ENCODE data around the gene PLEKHG4. TPM values are rescaled to one million over a fixed set of nuclear protein-coding genes. Genes with fewer than 3 reads are reported as not detected.

The PLEKHG4 gene
- total RNA-seq, 1 experiment from 2014 or later = 14.0 TPM

DNA sequence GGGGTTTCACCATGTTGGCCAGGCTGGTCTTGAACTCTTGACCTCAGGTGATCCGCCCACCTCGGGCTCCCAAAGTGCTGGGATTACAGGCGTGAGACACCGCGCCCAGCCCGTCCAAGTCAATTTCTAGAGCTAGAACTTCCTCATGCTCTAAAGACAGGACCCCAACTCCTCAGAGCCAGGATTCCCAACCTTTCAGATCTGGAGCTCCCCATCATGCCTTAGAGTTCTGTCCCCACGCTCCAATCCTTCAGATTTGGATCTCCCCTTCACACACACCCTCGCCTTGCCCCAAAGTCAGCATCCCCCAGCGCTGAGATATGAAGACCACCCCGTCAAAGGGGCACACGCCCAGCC lies 46.8 kb downstream of the PLEKHG4 start:
- POLR2A ChIA-PET (ENCODE audit: unreplicated experiment) = no interaction called here

DNA sequence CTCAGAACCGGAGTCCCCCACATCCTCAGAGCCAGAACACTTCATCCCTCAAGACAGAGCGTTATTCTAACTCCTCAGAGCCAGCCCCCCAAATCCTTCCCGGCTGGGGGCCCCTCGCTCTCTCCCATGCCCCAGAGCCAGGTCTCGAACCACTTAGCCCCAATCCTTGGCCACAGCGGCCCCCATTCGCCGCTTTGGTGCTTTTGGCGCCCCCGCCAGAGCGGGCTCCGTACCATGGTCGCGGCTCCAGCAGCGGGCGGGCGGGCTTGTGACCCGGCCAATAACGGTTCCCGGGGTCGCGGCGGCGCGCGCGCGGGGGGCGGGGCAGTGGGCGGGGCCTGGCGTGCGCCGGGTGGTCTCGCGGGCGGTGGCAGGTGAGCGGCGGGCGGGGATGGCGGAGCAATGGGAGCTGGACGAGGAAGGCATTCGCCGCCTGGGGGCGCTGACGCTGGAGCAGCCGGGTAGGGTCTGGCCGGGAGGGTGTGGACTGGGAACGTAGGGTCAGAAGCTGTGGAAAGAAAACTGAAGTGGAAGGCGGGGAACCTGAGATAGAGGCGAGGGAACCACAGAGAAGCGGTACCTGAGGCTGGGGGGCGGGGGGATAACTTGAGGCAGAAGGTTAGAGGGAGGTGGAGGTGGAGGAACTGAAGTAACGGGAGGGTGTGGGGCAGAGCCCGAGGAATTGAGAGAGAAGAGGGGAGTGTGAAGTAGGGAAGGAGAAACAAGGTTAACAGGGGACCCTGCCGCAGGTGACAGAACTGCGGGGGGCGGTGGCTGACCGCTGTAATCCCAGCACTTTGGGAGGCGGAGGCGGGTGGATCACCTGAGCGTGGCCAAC lies 47.4 kb downstream of the PLEKHG4 start, which contains the start of the genes KCTD19 and LRRC36:
Gene KCTD19 (minus strand): TSS at position 270 of the 838 bp plus-strand sequence. CDS start 34 bp downstream, at position 236.
Gene LRRC36 (plus strand): TSS at position 344 of the 838 bp plus-strand sequence. CDS start 48 bp downstream, at position 392.
- no TSS peak for BruUV-seq (replicated peaks)
- H3K36me3 ChIP-seq (ENCODE audit: low read depth) = no peaks in the 10 kb centered on the region
- no peaks in the 10 kb centered on the region for H3K4me1 ChIP-seq (replicated peaks; ENCODE audit: insufficient read depth)
- ChIA-PET POLR2A (ENCODE audit: unreplicated experiment) (no interaction called here), CTCF (interaction anchor here (0.6 kb wide), 1 partner anchor 116 kb away, joined by 3 read pairs; no protein-coding TSS in a partner anchor)
- no peaks in the 10 kb centered on the region; the same call in 1 of the 2 replicates for H3F3A ChIP-seq (ENCODE audit: insufficient read depth, low read depth)
- no peak within 1 kb of the TSS for H2AFZ ChIP-seq
- H3K79me2 ChIP-seq (ENCODE audit: low read depth) = no peaks in the 10 kb centered on the region
- no peak within 1 kb of the TSS for H3K4me3 ChIP-seq
- no peaks in the 10 kb centered on the region for H3K27me3 ChIP-seq (ENCODE audit: insufficient read depth, low read depth)
- TF ChIP-seq EZH2 (IDR thresholded peaks at IDR 0.05; ENCODE audit: low read depth) = no peak
- TF ChIP-seq, protein P1, sequence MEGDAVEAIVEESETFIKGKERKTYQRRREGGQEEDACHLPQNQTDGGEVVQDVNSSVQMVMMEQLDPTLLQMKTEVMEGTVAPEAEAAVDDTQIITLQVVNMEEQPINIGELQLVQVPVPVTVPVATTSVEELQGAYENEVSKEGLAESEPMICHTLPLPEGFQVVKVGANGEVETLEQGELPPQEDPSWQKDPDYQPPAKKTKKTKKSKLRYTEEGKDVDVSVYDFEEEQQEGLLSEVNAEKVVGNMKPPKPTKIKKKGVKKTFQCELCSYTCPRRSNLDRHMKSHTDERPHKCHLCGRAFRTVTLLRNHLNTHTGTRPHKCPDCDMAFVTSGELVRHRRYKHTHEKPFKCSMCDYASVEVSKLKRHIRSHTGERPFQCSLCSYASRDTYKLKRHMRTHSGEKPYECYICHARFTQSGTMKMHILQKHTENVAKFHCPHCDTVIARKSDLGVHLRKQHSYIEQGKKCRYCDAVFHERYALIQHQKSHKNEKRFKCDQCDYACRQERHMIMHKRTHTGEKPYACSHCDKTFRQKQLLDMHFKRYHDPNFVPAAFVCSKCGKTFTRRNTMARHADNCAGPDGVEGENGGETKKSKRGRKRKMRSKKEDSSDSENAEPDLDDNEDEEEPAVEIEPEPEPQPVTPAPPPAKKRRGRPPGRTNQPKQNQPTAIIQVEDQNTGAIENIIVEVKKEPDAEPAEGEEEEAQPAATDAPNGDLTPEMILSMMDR (conservative IDR thresholded peaks at IDR 0.05) = no peak
- H3K9me3 ChIP-seq (ENCODE audit: insufficient read depth, low read depth) = no peaks in the 10 kb centered on the region
- intact Hi-C loops (cut with micrococcal nuclease; ENCODE audit: unreplicated experiment) = no loop called here
- H3K27ac ChIP-seq = no peak within 1 kb of the TSS
- no peak for DNase-seq
- H4K20me1 ChIP-seq (ENCODE audit: insufficient read depth) = no peaks in the 10 kb centered on the region
- no peak within 1 kb of the TSS for H3K4me2 ChIP-seq
- no peaks in the 10 kb centered on the region for H3K9me2 ChIP-seq (ENCODE audit: insufficient read depth)

More for the DNA sequence above, 46.8 kb downstream of the PLEKHG4 start:
- no TSS peak for BruUV-seq (replicated peaks)
- TF ChIP-seq EZH2 (IDR thresholded peaks at IDR 0.05; ENCODE audit: low read depth) = no peak
- TF ChIP-seq, protein P1 (conservative IDR thresholded peaks at IDR 0.05) = no peak
- CTCF ChIA-PET = no interaction called here
- Histone ChIP-seq H3K79me2 (ENCODE audit: low read depth) (no peaks in the 10 kb centered on the region), H2AFZ (no peak overlapping the region), H3K4me3 (no peak overlapping the region), H3K9me3 (ENCODE audit: insufficient read depth, low read depth) (no peaks in the 10 kb centered on the region), H3K27me3 (ENCODE audit: insufficient read depth, low read depth) (no peaks in the 10 kb centered on the region), H3K27ac (no peak overlapping the region), H3K36me3 (ENCODE audit: low read depth) (no peaks in the 10 kb centered on the region), H3K4me2 (no peak overlapping the region), H3F3A (ENCODE audit: insufficient read depth, low read depth) (no peaks in the 10 kb centered on the region; the same call in 1 of the 2 replicates), H4K20me1 (ENCODE audit: insufficient read depth) (no peaks in the 10 kb centered on the region), H3K9me2 (ENCODE audit: insufficient read depth) (no peaks in the 10 kb centered on the region), H3K4me1 (replicated peaks; ENCODE audit: insufficient read depth) (no peaks in the 10 kb centered on the region)
- no peak for DNase-seq
- intact Hi-C loops (cut with micrococcal nuclease; ENCODE audit: unreplicated experiment) = no loop called here

DNA sequence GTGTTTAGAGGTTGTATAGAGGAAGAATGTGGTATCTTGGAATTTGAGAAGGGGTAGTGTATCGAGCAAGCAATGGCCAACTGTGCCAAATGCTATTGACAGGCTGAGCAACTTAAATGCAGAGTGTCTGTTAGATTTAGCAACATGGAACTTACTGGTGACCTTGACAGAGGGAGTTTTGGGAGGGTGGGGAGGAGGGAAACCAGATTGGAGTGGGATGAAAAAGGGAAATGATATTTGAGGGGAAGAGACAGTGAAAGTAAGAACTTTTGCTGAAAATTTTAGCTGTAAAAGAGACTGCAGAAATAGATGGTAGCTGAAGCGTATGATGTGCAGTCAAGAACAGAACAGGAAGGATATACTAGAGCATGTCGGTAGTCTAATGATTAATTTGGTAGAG lies 48.4 kb downstream of the PLEKHG4 start:
- Histone ChIP-seq H3K79me2 (ENCODE audit: low read depth) (no peaks in the 10 kb centered on the region), H4K20me1 (ENCODE audit: insufficient read depth) (no peaks in the 10 kb centered on the region), H3K9me3 (ENCODE audit: insufficient read depth, low read depth) (no peaks in the 10 kb centered on the region), H3K27me3 (ENCODE audit: insufficient read depth, low read depth) (no peaks in the 10 kb centered on the region), H3K27ac (no peak overlapping the region), H3K36me3 (ENCODE audit: low read depth) (no peaks in the 10 kb centered on the region), H3K9me2 (ENCODE audit: insufficient read depth) (no peaks in the 10 kb centered on the region), H3K4me3 (no peak overlapping the region), H3K4me2 (no peak overlapping the region), H2AFZ (no peak overlapping the region), H3K4me1 (replicated peaks; ENCODE audit: insufficient read depth) (no peaks in the 10 kb centered on the region), H3F3A (ENCODE audit: insufficient read depth, low read depth) (no peaks in the 10 kb centered on the region; the same call in 1 of the 2 replicates)
- POLR2A ChIA-PET (ENCODE audit: unreplicated experiment) = no interaction called here
- TF ChIP-seq EZH2 (IDR thresholded peaks at IDR 0.05; ENCODE audit: low read depth) = no peak
- TF ChIP-seq, protein P1 (conservative IDR thresholded peaks at IDR 0.05) = no peak
- BruUV-seq (replicated peaks) = no TSS peak
- DNase-seq = no peak
- intact Hi-C loops (cut with micrococcal nuclease; ENCODE audit: unreplicated experiment) = no loop called here
- CTCF ChIA-PET = interaction anchor here (0.6 kb wide), 1 partner anchor 30 kb away, joined by 5 read pairs; no protein-coding TSS in a partner anchor

Measured in PC-9 (cell line).